GM18861 (cell line): Measurements from ENCODE around the gene TNNT3.

Experiments
- ATAC-seq: cut with Tn5 transposase; IDR thresholded peaks from one replicate; pipeline ENCODE4 v1.9.1; 2021; ENCODE audit not compliant: unreplicated experiment

The TNNT3 gene

GRCh38 chr11:1921574-1922141 lies 2.2 kb downstream of the TNNT3 start:
- ATAC-seq = no peak

- ATAC-seq = no peak
Observed at GRCh38 chr11:1922481-1923081, 3.1 kb downstream of the TNNT3 start.

- no peak for ATAC-seq
Observed at GRCh38 chr11:1923201-1923956, 3.9 kb downstream of the TNNT3 start.

- no peak for ATAC-seq
Observed at GRCh38 chr11:1924181-1924580, 4.7 kb downstream of the TNNT3 start.

- no peak for ATAC-seq
Observed at GRCh38 chr11:1924646-1925372, 5.3 kb downstream of the TNNT3 start.

- no peak for ATAC-seq
Observed at GRCh38 chr11:1925373-1926155, 6.1 kb downstream of the TNNT3 start.

GRCh38 chr11:1926156-1927025 lies 6.9 kb downstream of the TNNT3 start:
- no peak for ATAC-seq

- ATAC-seq = no peak
Observed at GRCh38 chr11:1927026-1927847, 7.7 kb downstream of the TNNT3 start.

GRCh38 chr11:1927848-1928469 lies 8.5 kb downstream of the TNNT3 start:
- no peak for ATAC-seq

- ATAC-seq = no peak
Observed at GRCh38 chr11:1928470-1928890, 9.0 kb downstream of the TNNT3 start.

GRCh38 chr11:1928891-1929541 lies 9.5 kb downstream of the TNNT3 start:
- ATAC-seq = no peak

- ATAC-seq = no peak
Observed at GRCh38 chr11:1929621-1930461, 10.3 kb downstream of the TNNT3 start.

- ATAC-seq = no peak
Observed at GRCh38 chr11:1930462-1930830, 10.9 kb downstream of the TNNT3 start.

- no peak for ATAC-seq
Observed at GRCh38 chr11:1931341-1932104, 12.0 kb downstream of the TNNT3 start.

- no peak for ATAC-seq
Observed at GRCh38 chr11:1932105-1932480, 12.6 kb downstream of the TNNT3 start.

GRCh38 chr11:1932681-1933080 lies 13.2 kb downstream of the TNNT3 start:
- ATAC-seq = no peak
